PFSK-1 (cell line): ENCODE results near the gene ATP11A.

Experiments
- POLR2AphosphoS5 ChIP-seq: IDR thresholded peaks from 2 replicates; pipeline ENCODE4 v1.6.1; 2012; ENCODE audit warnings: low read depth, mild to moderate bottlenecking, control low read depth, low read length, moderate library complexity
- TAF1 ChIP-seq: IDR thresholded peaks from 2 replicates; pipeline ENCODE4 v1.6.1; 2012; ENCODE audit warnings: low read length, control low read depth, borderline replicate concordance; ENCODE audit not compliant: insufficient read depth

DNA sequence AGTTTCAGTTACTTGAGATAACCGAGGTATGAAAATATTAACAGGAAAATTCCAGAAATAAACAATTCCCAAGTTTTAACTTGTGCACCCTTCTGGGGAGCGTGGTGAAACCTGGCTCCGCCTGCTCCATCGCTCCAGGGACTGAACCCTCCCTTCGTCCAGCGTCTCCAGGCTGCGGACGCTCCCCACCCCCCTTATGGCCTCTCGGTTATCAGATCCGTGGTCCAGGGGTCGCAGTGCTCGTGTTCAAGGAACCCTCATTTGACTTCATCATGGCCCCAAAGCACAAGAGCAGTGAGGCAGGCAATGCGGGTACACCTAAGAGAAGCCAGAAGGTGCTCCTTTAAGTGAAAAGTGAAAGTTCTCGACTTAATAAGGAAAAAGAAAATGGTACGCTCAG, 71.1 kb downstream of the ATP11A start:
- TF ChIP-seq POLR2AphosphoS5 (no peak), TAF1 (no peak)
